Pons (tissue), 1 donor: Measurements from ENCODE around the gene TATDN2.
"Not testable (repeated sequence)": the region's sequence is repeated elsewhere in the genome, so short reads cannot be mapped to it uniquely, and the experiment has no call there.

Source experiments
- DNase-seq: peaks from one replicate; pipeline ENCODE4 v3.0.0-alpha.2; 2016; ENCODE audit warnings: low spot score

The TATDN2 gene

DNA sequence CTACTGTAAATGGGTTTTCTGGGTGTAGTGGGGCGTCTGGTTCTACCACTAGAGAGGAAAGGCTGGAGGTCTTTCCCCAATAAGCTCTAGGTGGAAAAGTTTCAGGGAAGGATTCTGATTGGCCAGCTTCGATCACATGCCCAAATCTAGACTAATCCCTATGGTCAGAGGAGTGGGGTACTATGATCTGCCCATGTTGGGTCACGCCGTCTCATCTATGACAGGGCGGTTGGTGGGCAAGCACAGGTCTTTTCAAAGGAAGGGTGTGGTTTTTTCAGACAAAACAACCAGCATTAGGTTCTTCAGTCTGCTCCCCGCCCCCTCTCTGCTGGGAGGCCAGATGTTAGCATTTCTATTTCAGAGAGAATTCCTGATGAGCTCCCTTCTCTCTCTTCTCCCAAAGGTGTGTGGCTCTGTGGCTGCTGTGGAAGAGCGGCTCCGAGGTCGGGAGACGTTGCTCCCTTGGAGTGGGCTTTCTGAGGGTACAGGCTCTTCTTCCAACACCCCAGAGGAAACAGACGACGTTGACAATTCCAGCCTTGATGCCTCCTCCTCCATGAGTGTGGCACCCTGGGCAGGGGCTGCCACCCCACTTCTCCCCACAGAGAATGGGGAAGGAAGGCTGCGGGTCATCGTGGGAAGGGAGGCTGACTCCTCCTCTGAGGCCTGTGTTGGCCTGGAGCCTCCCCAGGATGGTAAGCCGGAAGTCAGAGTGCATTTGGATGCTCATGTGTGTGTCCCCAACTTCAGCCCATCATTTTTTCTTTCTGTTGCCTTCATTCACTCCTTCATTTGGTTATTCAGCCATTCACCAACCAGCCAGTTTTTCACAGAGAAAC lies 9.7 kb upstream of the TATDN2 start:
- no peak for DNase-seq

- no peak for DNase-seq
Measured at GRCh38 chr3:10240799-10241198, 7.5 kb upstream of the TATDN2 start.

DNA sequence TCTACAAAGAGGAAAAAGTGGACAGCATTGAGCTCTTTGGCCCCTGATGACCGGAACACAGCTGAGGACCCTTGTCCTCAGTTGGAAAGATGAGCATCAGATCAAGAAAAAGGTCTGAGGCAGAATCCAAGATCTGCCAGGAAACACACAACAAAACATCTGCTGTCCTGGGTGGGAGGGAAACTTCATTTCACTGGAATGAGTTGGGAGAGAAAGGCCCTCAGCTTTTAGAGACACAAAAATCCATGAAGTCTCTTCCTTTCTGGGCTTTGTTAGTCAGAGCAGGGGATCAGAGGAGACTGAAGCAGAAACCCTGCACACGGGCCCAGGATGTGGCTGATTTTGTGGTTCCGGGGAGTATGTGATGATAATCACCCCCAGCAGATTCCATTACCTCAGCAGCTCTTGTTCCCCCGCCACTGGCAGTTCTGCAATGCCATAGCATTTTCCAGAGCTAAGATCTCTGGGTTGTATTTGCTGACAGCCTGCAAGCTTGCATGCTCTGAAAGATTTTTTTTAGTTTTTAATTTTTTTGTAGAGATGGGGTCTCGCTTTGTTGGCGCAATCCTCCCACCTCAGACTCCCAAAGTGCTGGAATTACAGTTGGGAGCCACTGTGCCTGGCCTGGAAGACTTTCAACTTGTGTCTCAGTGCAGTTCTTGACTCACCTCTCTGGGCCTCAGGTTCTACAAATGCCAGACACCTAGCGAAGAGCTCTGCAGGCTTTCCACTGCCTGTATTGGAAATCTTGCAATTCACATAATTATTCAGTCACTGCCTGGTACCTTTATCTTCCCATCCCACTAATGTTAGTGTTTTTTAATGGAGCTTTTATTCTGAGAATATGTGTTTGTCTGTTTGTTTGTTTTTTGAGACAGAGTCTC lies 5.8 kb upstream of the TATDN2 start:
- no peak for DNase-seq

GRCh38 chr3:10244009-10244408 lies 4.2 kb upstream of the TATDN2 start:
- no peak for DNase-seq

DNA sequence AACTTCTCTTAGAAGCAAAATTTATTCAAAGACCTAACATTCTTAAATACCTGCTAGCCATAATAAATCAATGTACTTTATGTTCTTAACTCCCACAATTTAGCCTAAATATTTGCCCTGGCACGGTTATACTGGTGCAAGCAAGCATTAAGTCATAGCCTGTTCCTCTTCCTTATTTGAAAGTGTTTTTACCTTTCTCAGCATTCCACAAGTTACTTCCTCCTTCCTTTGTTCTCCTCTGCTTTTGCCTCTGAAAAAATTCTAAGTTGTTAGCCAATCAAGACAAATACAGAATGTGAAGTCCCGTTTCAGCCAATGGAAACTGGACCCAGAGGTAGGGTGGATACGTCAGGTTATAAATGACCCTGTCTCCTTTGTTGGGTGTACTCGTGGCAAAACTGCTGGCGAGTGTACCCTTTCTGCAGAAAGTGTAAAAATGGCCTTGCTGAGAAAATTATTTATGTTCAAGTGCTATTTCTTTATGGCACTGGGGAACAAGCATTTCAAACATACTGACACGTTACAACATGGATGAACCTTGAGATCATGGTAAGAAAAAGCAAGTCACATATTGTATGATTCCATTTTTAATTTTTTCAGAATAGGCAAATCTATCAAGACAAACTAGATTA lies 3.1 kb upstream of the TATDN2 start:
- no peak for DNase-seq

DNA sequence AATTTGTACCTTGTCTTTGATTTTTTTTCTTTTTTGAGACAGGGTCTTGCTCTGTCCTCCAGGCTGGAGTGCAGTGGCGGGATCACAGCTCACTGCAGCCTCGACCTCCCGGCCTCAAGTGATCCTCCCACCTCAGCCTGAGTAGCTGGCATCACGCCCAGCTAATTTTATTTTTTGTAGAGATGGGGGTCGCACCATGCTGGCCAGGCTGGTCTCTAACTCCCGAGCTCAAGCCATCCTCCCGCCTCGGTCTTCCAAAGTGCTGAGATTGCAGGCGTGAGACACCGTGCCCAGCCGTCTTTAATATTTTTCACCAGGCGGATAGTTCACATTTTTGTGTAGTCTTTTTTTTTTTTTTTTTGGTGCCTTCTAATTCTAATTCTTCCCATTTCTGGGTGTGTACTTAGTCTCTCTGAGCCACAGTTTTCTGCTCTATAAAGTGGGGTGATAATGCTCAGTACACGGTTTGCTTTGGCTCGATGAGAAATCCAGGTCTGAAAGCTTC lies 528 bp upstream of the TATDN2 start:
- no peak for DNase-seq

DNA sequence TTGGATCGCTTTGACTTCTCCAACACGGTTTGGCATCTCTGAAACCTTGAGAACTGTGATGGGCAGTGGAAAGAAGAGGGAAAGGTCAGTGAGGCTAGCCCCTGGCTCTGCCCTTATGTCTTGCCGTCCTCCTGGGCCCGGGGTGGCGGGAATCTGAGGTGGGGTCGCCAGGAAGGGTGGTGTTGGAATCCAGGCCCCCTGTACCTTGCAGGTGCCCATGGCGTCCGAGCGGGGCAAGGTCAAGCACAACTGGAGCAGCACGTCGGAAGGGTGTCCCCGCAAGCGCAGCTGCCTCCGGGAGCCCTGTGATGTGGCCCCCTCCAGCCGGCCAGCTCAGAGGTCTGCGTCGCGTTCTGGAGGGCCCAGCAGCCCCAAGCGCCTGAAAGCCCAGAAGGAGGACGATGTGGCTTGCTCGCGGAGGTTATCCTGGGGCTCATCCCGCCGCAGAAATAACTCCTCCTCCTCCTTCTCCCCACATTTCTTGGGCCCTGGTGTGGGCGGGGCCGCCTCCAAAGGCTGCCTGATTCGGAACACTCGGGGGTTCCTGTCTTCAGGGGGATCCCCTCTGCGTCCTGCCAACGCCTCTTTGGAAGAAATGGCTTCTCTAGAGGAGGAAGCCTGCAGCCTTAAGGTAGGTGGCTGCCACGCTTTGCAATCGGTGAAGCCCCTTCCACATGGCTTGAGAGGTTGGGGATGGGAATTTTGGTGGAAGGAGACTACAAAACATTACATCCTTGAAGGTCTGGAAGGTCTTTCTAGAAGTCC lies 907 bp downstream of the TATDN2 start:
- DNase-seq = no peak

GRCh38 chr3:10249833-10250232 lies 1.6 kb downstream of the TATDN2 start:
- no peak for DNase-seq

- DNase-seq = no peak
Measured at GRCh38 chr3:10251006-10251405, 2.7 kb downstream of the TATDN2 start.

DNA sequence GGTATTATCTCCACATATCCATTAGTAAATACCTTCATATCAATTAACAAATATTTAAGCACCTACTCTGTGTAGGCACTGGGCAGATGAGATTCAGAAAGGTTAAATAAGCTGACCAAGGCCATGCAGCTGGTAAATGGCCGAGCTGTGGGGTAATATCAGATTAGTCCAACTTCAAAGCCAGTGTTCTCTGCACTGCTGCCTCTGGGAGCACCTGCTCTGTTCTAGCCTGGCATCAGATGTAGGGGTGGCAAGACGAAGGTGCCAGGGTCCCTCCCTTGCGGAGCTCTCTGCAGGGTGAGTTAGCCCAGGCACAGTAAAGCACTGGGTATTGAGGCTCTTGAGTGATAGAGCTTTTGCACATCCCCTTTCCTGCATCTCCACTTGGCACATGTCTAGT lies 5.5 kb downstream of the TATDN2 start:
- no peak for DNase-seq

DNA sequence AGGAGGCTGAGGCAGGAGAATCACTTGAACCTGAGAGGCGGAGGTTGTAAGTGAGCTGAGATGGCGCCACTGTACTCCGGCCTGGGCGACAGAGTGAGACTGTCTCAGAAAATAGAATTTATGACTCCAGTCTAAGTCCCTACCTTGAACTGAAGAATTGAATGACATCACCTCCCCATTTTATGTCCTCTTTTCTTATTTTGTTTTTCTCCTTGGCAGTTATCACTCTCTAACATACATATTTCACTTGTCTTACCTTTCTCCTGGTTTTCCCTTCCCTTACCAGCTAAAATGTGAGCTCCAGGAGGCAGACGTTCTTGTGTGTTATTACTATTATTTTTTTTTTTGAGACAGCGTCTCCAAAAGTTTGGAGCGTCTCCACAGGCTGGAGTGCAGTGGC lies 7.6 kb downstream of the TATDN2 start:
- no peak for DNase-seq

DNA sequence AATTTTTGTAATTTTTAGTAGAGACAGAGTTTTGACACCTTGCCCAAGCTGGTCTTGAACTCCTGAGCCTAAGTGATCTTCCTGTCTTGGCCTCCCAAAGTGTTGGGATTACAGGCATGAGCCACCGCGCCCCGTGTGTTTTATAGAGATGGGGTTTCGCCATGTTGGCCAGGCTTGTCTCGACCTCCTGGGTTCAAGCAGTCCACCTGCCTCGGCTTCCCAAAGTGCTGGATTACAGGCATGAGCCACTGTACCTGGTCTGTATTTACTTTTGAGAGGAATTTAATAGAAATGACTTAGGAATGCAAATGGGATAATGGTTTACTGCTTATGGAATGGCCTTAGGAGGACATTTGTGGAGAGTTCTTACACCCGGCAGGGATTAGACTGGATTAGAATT lies 10.8 kb downstream of the TATDN2 start:
- no peak for DNase-seq

DNA sequence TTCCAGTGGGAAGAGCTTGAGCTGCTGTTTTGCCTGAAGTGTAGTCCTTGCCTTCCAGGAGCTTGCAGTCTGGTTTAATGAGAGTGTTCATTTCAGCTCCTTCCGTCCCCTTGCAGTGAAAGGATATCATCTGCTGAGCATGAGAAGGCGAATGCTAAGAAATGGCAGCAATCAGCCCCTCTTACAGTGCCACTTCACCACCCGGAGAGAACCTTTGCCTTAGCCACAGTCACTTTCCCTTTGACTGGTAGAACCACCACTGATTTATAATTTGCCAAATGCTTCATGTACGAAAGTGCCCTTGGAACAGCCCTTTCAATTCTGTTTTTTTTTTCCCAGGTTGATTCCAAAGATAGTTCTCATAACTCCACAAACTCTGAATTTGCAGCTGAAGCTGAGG lies 11.5 kb downstream of the TATDN2 start:
- no peak for DNase-seq

DNA sequence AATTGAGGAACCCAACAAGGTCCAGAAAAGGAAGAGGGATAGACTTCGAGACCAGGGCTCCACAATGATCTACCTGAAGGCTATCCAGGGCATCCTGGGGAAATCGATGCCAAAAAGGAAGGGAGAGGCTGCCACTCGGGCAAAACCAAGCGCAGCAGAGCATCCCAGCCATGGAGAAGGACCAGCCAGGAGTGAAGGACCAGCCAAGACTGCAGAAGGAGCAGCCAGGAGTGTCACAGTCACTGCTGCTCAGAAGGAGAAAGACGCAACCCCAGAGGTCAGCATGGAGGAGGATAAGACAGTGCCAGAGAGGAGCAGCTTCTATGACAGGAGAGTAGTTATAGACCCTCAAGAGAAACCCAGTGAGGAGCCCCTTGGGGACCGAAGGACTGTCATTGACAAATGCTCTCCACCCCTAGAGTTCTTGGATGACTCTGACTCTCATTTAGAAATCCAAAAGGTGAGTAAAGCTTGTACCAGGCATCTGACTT lies 12.0 kb downstream of the TATDN2 start:
- DNase-seq = no peak

- no peak for DNase-seq
Measured at GRCh38 chr3:10262027-10262426, 13.8 kb downstream of the TATDN2 start.

- no peak for DNase-seq
Measured at GRCh38 chr3:10263646-10264363, 15.5 kb downstream of the TATDN2 start.

DNA sequence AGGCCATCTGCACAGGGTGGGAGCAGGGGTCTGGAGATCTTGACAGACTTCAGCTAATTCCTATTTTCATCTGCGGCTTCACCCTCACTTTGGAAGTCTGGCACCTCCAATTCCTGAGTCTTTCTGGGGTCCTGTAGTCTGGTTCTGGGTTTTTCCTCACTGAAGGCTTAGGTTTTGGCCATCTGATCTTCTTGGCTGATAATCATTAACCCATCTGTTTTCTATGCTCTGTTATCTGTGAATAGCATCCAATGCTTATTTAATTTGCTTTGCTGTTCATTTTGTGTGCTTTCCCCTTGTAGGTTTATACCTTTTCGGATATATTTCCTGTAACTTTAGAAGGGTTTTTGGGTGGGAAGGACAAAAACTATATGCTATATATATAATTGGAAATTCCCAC lies 17.6 kb downstream of the TATDN2 start:
- DNase-seq = no peak

DNA sequence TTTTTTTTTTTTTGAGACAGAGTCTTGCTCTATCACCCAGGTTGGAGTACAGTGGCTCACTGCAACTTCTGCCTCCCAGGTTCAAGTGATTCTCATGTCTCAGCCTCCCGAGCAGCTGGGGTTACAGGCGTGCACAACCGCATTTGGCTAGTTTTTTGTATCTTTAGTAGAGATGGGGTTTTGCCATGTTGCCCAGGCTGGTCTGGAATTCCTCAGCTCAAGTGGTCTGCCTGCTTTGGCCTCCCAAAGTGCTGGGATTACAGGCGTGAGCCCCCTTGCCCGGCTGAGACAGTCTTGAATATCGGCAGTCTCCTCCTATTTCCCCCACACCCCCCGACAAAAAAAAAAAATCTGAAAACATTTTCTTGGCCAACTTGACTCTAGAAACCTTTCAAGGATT lies 18.7 kb downstream of the TATDN2 start:
- not testable (repeated sequence) for DNase-seq

DNA sequence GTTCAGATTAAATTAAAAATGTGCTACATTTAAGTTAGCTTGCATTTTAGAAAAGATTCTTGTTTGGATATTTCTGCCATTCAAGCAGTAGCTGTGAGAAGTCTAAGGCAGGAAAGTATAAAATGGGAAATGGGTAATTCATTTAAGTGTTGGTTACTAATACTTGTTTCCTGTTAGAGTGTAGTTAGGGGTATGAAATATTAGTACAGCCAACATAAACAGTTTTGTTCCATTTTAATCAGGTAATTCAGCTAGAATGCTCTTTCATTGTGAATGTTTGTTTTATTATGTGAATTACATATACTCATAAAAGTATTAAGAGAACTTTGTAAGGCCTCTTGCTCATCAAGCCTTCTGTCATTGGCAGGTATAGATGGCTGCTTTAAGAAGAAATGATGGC lies 19.9 kb downstream of the TATDN2 start:
- DNase-seq = no peak

GRCh38 chr3:10268930-10269329 lies 20.7 kb downstream of the TATDN2 start:
- DNase-seq = no peak

DNA sequence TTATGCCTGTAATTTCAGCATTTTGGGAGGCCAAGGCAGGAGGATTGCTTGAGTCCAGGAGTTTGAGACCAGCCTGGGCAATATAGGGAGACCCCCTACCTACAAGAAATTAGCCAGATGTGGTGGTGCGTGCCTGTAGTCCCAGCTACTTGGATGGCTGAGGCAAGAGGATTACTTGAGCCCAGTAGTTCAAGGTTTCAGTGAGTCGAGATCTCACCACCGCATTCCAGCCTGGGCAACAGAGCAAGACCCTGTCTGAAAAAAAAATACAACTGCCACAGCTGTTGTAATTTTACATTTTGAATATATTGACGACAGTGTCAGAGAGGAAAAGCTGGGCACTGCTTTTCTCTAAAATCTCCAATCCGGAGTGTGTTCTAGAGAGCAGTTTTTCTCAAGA lies 21.2 kb downstream of the TATDN2 start:
- no peak for DNase-seq
